ENCODE measurements around the gene ENKD1.

Gene ENKD1

GRCh38 chr16:67648764-67649407, 17.7 kb downstream of the ENKD1 start:
- DNase-seq = no peak

- no peak for DNase-seq
Measured at GRCh38 chr16:67648088-67648763, 18.3 kb downstream of the ENKD1 start.

- DNase-seq = no peak
Measured at GRCh38 chr16:67647681-67648080, 18.9 kb downstream of the ENKD1 start.

GRCh38 chr16:67647111-67647651, 19.4 kb downstream of the ENKD1 start:
- DNase-seq = no peak

GRCh38 chr16:67645397-67646121, 21.0 kb downstream of the ENKD1 start:
- peak in 2 of 6 experiments; percentile 41 to 51 for DNase-seq

GRCh38 chr16:67644038-67644437, 22.5 kb downstream of the ENKD1 start:
- DNase-seq = no peak

- no peak for DNase-seq
Measured at GRCh38 chr16:67641779-67642708, 24.5 kb downstream of the ENKD1 start.

- no peak for DNase-seq
Measured at GRCh38 chr16:67637625-67638024, 28.9 kb downstream of the ENKD1 start.

- DNase-seq = no peak
Measured at GRCh38 chr16:67636713-67637112, 29.8 kb downstream of the ENKD1 start.

- no peak for DNase-seq
Measured at GRCh38 chr16:67632415-67633172, 34.0 kb downstream of the ENKD1 start.

- DNase-seq = no peak
Measured at GRCh38 chr16:67628216-67628615, 38.3 kb downstream of the ENKD1 start.

GRCh38 chr16:67613808-67614207, 52.7 kb downstream of the ENKD1 start:
- peak in 1 of 6 experiments; percentile 1 for DNase-seq
